ENCODE measurements around the gene BMAL1. TPM values are rescaled to one million over a fixed set of nuclear protein-coding genes. Genes with fewer than 3 reads are reported as not detected.
A peak's percentile ranks its signal among the peaks of the same experiment; 100 is the strongest.

BMAL1 gene
- total and polyA plus RNA-seq, 2 donors (not counting 1 experiment from before 2014, with no cell fraction given): 10.7 to 11.2 TPM

DNA sequence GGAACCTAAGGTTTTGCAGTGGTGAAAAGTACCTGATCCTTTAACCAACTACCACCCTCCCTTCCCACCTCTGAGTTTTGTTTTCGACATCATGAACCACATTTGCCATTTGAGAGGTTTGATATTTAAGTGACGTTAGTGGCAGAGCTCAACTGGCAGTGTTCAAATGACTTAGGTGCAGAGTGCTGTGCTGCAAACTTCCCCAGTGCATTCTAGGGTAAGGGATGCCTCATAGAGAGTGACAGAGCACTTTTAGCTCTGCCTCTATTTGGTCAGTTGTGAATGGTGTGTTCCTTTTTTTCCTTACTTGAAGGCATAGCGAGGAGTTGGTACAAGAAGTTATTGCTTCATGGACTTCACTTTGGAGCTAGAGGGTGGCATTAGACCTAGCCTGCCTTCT, 9.4 kb downstream of the BMAL1 start:
- no peak for TF ChIP-seq EZH2 (IDR thresholded peaks at IDR 0.05; ENCODE audit: low read length, missing control alignments)
- TF ChIP-seq, protein P1, sequence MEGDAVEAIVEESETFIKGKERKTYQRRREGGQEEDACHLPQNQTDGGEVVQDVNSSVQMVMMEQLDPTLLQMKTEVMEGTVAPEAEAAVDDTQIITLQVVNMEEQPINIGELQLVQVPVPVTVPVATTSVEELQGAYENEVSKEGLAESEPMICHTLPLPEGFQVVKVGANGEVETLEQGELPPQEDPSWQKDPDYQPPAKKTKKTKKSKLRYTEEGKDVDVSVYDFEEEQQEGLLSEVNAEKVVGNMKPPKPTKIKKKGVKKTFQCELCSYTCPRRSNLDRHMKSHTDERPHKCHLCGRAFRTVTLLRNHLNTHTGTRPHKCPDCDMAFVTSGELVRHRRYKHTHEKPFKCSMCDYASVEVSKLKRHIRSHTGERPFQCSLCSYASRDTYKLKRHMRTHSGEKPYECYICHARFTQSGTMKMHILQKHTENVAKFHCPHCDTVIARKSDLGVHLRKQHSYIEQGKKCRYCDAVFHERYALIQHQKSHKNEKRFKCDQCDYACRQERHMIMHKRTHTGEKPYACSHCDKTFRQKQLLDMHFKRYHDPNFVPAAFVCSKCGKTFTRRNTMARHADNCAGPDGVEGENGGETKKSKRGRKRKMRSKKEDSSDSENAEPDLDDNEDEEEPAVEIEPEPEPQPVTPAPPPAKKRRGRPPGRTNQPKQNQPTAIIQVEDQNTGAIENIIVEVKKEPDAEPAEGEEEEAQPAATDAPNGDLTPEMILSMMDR (conservative IDR thresholded peaks at IDR 0.05 in 1 of 2, IDR thresholded peaks at IDR 0.05 in 1 of 2; ENCODE audit: low read depth in 1 of 2, low read length in 2 of 2): no peak
- Histone ChIP-seq H3K79me2 (ENCODE audit: control insufficient read depth, insufficient read depth, low read length) (peaks cover 19% of the 10 kb centered on the region), H3K36me3 (ENCODE audit: control insufficient read depth, insufficient read depth, low read length) (no peaks in the 10 kb centered on the region), H3K9me3 (ENCODE audit: control insufficient read depth, insufficient read depth, low read depth, low read length) (no peaks in the 10 kb centered on the region), H3K4me1 (ENCODE audit: control insufficient read depth, extremely low read depth, insufficient read depth, low read length) (peaks cover 12% of the 10 kb centered on the region), H3K4me3 (replicated peaks in 1 of 4; ENCODE audit: control extremely low read depth in 1 of 4, insufficient read depth in 1 of 4, low read depth in 3 of 4, low read length in 4 of 4) (no peak overlapping the region), H3K27ac (ENCODE audit: insufficient read depth, low read length) (no peak overlapping the region), H2AFZ (ENCODE audit: low read length) (no peak overlapping the region), H4K20me1 (ENCODE audit: control insufficient read depth, extremely low read depth, insufficient read depth, low read length) (no peaks in the 10 kb centered on the region), H3K27me3 (ENCODE audit: control insufficient read depth, insufficient read depth, low read length) (no peaks in the 10 kb centered on the region), H3K4me2 (ENCODE audit: extremely low read depth, insufficient read depth, low read length) (no peak overlapping the region), H3K9ac (ENCODE audit: insufficient read depth, low read length) (no peak overlapping the region)
- DNase-seq (ENCODE audit: low read depth in 2 of 2): no peak

DNA sequence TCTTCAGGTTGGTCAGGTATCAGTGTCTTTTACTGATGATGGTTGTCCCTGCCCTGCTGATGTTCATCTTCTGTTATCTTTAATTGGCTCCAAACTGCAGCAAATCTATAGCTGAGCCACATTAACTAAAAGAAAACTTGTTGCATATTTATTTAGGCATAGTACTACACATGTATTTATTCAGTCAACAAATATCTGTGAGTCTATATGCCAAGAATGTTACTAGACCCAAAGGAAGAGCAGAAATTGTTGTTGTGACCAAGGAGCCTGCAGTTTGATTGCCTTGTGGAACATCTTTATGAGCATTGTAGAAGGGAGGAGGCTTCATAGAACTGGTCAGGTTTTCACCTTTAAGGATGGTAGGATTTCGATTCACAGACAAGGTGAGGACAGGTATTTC, 10.1 kb downstream of the BMAL1 start:
- no peaks in the 10 kb centered on the region for H4K20me1 ChIP-seq (ENCODE audit: control insufficient read depth, extremely low read depth, insufficient read depth, low read length)
- no peaks in the 10 kb centered on the region for H3K9me3 ChIP-seq (ENCODE audit: control insufficient read depth, insufficient read depth, low read depth, low read length)
- no peak for DNase-seq (ENCODE audit: low read depth in 2 of 2)
- TF ChIP-seq, protein P1 (conservative IDR thresholded peaks at IDR 0.05 in 1 of 2, IDR thresholded peaks at IDR 0.05 in 1 of 2; ENCODE audit: low read depth in 1 of 2, low read length in 2 of 2): no peak
- no peak for TF ChIP-seq EZH2 (IDR thresholded peaks at IDR 0.05; ENCODE audit: low read length, missing control alignments)
- no peak overlapping the region for H3K9ac ChIP-seq (ENCODE audit: insufficient read depth, low read length)
- H3K4me2 ChIP-seq (ENCODE audit: extremely low read depth, insufficient read depth, low read length): no peak overlapping the region
- H3K27ac ChIP-seq (ENCODE audit: insufficient read depth, low read length): no peak overlapping the region
- peaks cover 14% of the 10 kb centered on the region for H3K79me2 ChIP-seq (ENCODE audit: control insufficient read depth, insufficient read depth, low read length)
- no peaks in the 10 kb centered on the region for H3K27me3 ChIP-seq (ENCODE audit: control insufficient read depth, insufficient read depth, low read length)
- H3K4me1 ChIP-seq (ENCODE audit: control insufficient read depth, extremely low read depth, insufficient read depth, low read length): peaks cover 12% of the 10 kb centered on the region
- H2AFZ ChIP-seq (ENCODE audit: low read length): no peak overlapping the region
- no peak overlapping the region for H3K4me3 ChIP-seq (replicated peaks in 1 of 4; ENCODE audit: control extremely low read depth in 1 of 4, insufficient read depth in 1 of 4, low read depth in 3 of 4, low read length in 4 of 4)
- H3K36me3 ChIP-seq (ENCODE audit: control insufficient read depth, insufficient read depth, low read length): no peaks in the 10 kb centered on the region

DNA sequence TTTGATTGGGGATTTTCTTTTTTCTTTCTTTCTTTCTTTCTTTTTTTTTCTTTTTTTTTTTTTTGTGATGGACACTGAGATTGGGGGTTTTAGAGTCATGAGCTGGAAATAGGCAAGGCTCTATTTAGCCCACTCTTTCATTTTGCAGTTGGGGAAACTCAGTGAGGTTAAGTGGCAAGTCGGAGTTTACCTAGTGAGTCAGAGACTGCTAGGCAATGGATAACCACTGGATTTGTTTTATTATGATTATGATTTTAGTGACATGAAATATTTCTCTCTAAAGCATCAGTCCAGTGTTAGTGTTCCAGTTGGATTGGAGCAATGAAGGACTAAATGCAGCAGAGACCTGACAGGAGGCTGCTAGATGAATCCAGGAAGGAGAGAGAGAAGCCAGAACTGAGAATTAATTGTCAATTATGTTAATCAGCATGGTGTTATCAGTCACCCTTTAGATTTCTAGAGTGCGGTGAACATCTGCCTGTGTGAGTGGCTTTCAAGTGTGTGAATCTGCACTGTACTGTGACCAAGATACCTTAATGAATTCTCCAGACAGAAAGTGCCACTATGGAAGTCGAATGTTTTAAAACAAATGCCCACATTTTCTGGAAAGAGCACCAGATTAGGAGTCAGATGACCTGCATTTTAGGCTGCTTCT, 10.9 kb downstream of the BMAL1 start:
- no peaks in the 10 kb centered on the region for H3K36me3 ChIP-seq (ENCODE audit: control insufficient read depth, insufficient read depth, low read length)
- no peak overlapping the region for H3K9ac ChIP-seq (ENCODE audit: insufficient read depth, low read length)
- no peak overlapping the region for H2AFZ ChIP-seq (ENCODE audit: low read length)
- H3K79me2 ChIP-seq (ENCODE audit: control insufficient read depth, insufficient read depth, low read length): peaks cover 11% of the 10 kb centered on the region
- peaks cover 12% of the 10 kb centered on the region for H3K4me1 ChIP-seq (ENCODE audit: control insufficient read depth, extremely low read depth, insufficient read depth, low read length)
- TF ChIP-seq, protein P1 (conservative IDR thresholded peaks at IDR 0.05 in 1 of 2, IDR thresholded peaks at IDR 0.05 in 1 of 2; ENCODE audit: low read depth in 1 of 2, low read length in 2 of 2): no peak
- no peak for TF ChIP-seq EZH2 (IDR thresholded peaks at IDR 0.05; ENCODE audit: low read length, missing control alignments)
- H3K27me3 ChIP-seq (ENCODE audit: control insufficient read depth, insufficient read depth, low read length): no peaks in the 10 kb centered on the region
- no peaks in the 10 kb centered on the region for H3K9me3 ChIP-seq (ENCODE audit: control insufficient read depth, insufficient read depth, low read depth, low read length)
- H3K4me3 ChIP-seq (replicated peaks in 1 of 4; ENCODE audit: control extremely low read depth in 1 of 4, insufficient read depth in 1 of 4, low read depth in 3 of 4, low read length in 4 of 4): no peak overlapping the region
- H3K4me2 ChIP-seq (ENCODE audit: extremely low read depth, insufficient read depth, low read length): peak overlapping the region; percentile 4
- DNase-seq (ENCODE audit: low read depth in 2 of 2): peak; percentile 44 to 53
- H4K20me1 ChIP-seq (ENCODE audit: control insufficient read depth, extremely low read depth, insufficient read depth, low read length): no peaks in the 10 kb centered on the region
- H3K27ac ChIP-seq (ENCODE audit: insufficient read depth, low read length): no peak overlapping the region

All from fibroblast of lung (primary cell).